HG02885 (cell line): ENCODE data around the gene SKP2.
"Not testable (repeated sequence)": the region's sequence is repeated elsewhere in the genome, so short reads cannot be mapped to it uniquely, and the experiment has no call there.

Source experiments
- ATAC-seq: cut with Tn5 transposase; IDR thresholded peaks from one replicate; pipeline ENCODE4 v1.9.1; 2021; ENCODE audit warnings: mild to moderate bottlenecking; ENCODE audit not compliant: unreplicated experiment, poor library complexity

SKP2 gene

GRCh38 chr5:36198281-36198680 lies 46.4 kb downstream of the SKP2 start:
- no peak for ATAC-seq

DNA sequence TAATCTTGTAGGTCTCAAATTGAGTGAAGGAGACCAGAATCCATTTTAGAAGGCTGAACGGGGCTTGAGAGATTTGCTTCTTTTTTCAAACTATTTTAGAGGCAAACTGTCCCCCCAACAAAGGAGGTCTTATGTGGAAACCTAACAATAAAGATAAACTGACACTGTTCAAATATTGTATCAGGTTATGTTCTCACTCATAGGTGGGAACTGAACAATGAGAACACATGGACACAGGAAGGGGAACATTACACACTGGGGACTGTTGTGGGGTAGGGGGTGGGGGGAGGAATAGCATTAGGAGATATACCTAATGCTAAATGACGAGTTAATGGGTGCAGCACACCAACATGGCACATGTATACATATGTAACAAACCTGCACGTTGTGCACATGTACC lies 46.9 kb downstream of the SKP2 start:
- ATAC-seq = not testable (repeated sequence)

- no peak for ATAC-seq
Measured at GRCh38 chr5:36199620-36200019, 47.7 kb downstream of the SKP2 start.

DNA sequence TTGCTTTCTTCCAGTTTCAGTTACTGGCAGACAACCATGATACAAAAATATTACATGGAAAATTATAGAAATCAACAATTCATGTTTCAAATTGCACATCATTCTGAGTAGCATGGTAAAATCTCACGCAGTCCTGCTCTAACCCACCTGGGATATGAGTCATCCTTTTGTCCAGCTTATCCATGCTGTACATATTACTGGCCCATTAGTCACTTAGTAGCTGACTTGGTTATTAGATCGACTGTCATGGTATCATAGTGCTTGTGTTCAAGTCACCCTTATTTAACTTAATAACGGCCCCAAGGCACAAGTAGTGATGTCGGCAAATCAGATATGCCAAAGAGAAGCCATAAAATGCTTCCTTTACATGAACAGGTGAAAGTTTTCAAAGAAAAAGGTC lies 48.6 kb downstream of the SKP2 start:
- no peak for ATAC-seq

GRCh38 chr5:36202521-36202961 lies 50.6 kb downstream of the SKP2 start:
- no peak for ATAC-seq

DNA sequence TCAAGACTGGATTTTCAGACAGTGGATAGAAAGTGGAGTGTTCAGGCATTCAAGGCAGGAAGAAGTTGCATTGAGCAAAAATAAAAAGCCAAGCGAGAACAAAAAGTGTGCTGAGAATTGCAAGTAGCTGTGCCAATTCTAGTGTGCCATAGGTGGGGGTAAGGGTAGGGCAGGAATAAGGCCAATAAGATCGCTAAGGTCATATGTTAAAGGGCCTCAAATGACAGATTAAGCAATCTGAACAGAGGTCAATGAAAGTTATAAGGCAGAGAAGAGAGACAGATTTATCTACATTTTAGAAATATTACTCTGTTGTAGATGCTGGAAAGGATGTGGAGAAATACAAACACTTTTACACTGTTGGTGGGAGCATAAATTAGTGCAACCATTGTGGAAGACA lies 53.4 kb downstream of the SKP2 start:
- no peak for ATAC-seq

GRCh38 chr5:36206913-36207312 lies 55.0 kb downstream of the SKP2 start:
- ATAC-seq = no peak

- ATAC-seq = no peak
Measured at GRCh38 chr5:36208786-36209185, 56.9 kb downstream of the SKP2 start.

GRCh38 chr5:36209664-36210063 lies 57.8 kb downstream of the SKP2 start:
- ATAC-seq = no peak

GRCh38 chr5:36214436-36214835 lies 62.5 kb downstream of the SKP2 start:
- peak; percentile 48 for ATAC-seq

DNA sequence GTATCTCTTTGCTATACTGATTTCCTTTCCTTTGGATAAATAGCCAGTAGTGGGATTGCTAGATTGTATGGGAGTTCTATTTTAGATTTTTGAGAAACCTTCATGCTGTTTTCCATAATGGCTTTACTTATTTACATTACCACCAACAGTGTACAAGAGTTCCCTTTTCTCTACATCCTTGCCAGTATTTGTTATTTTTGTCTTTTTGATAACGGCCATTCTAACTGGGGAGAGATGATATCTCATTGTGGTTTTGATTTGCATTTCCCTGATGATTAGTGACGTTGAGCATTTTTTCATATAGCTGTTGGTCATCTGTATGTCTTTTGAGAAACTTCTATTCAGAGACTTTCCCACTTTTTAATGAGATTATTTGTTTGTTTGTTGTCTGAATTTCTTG lies 64.0 kb downstream of the SKP2 start:
- no peak for ATAC-seq

DNA sequence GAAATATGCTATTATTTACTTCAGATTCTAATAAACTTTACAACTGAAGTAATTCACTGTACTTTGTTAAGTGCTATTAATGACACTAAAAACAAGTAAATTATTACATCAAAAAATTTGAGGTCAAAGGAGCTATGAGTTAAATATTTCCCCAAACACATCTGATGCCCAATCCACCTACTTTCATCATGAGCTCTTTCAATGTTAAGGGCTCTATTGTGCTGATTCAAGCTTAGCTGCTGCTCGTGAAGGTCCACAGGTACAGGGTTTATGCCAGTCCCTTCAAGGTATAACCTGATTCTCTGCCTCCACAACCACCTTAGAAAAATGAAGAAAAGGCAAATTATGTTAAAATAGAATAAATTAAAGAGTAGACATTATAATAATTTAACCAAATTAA lies 65.7 kb downstream of the SKP2 start:
- ATAC-seq = no peak

GRCh38 chr5:36217988-36218387 lies 66.1 kb downstream of the SKP2 start:
- ATAC-seq = no peak

DNA sequence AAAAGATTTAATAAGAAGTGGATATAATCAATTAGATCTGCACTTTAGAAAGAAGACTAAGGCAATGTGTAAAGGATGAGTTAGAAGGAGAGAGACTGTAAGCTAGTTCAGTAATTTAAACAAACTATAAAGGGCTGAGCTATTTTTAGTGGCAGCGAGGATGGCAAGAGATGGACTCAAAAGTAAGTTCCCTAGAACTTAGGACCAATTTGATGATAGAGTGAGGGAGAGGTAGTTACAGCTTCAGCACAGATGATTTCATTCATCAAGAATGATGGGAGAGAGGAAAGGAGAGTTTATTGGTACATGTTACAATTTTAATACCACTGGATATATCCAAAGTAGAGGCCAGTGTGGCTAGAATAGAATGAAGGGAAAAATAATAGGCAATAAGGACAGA lies 70.7 kb downstream of the SKP2 start:
- ATAC-seq = no peak

GRCh38 chr5:36227046-36227445 lies 75.1 kb downstream of the SKP2 start:
- no peak for ATAC-seq

DNA sequence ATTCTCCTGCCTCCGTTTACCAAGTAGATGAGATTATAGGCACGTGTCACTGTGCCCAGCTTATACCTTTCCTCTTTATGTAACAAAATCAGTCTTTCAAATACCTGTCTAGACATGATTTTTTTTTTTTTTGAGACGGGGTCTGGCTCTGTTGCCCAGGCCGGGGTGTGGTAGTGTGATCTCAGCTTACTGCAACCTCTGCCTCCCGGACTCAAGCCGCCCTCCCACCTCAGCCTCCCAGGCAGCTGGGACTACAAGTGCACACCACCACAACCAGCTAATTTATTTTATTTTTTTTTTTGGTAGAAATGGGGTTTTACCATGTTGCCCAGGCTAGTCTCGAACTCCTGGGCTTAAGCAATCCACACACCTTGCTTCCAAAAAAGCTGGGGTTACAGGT lies 76.6 kb downstream of the SKP2 start:
- no peak for ATAC-seq

GRCh38 chr5:36230151-36230790 lies 78.4 kb downstream of the SKP2 start:
- ATAC-seq = no peak

DNA sequence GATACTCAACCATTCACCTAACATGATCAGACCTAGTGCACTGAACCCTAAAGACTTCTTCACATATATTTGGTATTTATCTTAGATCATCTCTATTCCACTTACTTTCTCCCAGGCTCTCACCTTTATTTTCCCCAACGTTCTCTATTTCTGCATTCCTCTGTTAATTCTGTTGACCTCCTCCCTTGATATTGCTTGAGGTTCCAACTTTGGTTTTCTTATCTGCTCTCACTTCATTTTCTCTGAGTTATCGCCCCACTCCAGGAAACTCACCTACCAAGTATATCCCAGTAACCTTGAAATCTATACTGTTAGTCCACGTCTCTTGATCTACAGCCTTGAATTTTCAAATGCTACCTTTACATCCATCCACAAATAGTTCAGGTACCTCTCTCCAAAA lies 80.6 kb downstream of the SKP2 start:
- ATAC-seq = no peak
